HepG2 (cell line): ENCODE data around the gene PPP4R1. TPM values are rescaled to one million over a fixed set of nuclear protein-coding genes. Genes with fewer than 3 reads are reported as not detected.
A peak's percentile ranks its signal among the peaks of the same experiment; 100 is the strongest.

Source experiments
- ATAC-seq: fragments of 200-7000 bp; cut with Tn5 transposase; 3 replicates; pipeline ENCODE4 v1.9.1; 2020; ENCODE audit warnings: mild to moderate bottlenecking, moderate library complexity
- BruUV-seq: library from RNA; stranded (reverse); fragments of 400-500 nt; replicated peaks from 2 replicates; lab custom pipeline; 2021; lab: Mats Ljungman, UMichigan
- CTCF ChIA-PET: fragments of 300-600 bp; formaldehyde crosslinking; extraction: SDS; loops from one replicate; lab custom pipeline; 2021; ENCODE audit warnings: low total read pairs, inconsistent platforms, low intra/inter-chr PET ratio; lab: Yijun Ruan, JAX
- POLR2A ChIA-PET: fragments of 350-600 bp; sonication (Branson Sonifier 250); formaldehyde crosslinking; loops from one replicate; lab custom pipeline; 2020; ENCODE audit warnings: antibody characterized with exemption, inconsistent platforms; lab: Yijun Ruan, JAX
- DNase-seq: peaks from one replicate; pipeline ENCODE4 v3.0.0-alpha.2; 2015; ENCODE audit warnings: low spot score
- FAIRE-seq: peaks from 3 replicates; lab custom pipeline; 2011; peaks lifted over from hg19 to GRCh38; lab: Jason Lieb, UNC
- H2AFZ ChIP-seq: one replicate; pipeline ENCODE4 v1.6.1; 2011; ENCODE audit warnings: low read length, inconsistent platforms
- H3K27ac ChIP-seq: fragments of 300-600 bp; 3 replicates; pipeline ENCODE4 v1.8.0; 2011; ENCODE audit warnings: mixed run types, mild to moderate bottlenecking, mixed read lengths, low read length, inconsistent platforms; ENCODE audit not compliant: insufficient read depth; ENCODE audit errors: extremely low read length
- H3K27me3 ChIP-seq, 2 experiments: fragments of 200-600 bp in 1 of 2; 2 replicates in 1 of 2; 3 replicates in 1 of 2; pipeline versions ENCODE4 v1.6.0 to v1.8.0; 2011; ENCODE audit warnings: low read length in 2 of 2, mild to moderate bottlenecking in 2 of 2, moderate library complexity in 2 of 2, inconsistent platforms in 1 of 2; ENCODE audit not compliant: insufficient read depth in 2 of 2, control insufficient read depth in 1 of 2
- H3K36me3 ChIP-seq, 2 experiments: fragments of 200-600 bp in 1 of 2; replicated peaks in 1 of 2; 2 replicates in 1 of 2; 3 replicates in 1 of 2; pipeline versions ENCODE4 v1.5.1 to v1.8.0; 2011; ENCODE audit warnings: low read length in 2 of 2, inconsistent platforms in 1 of 2; ENCODE audit not compliant: insufficient read depth in 2 of 2, control insufficient read depth in 1 of 2
- H3K4me1 ChIP-seq: 2 replicates; pipeline ENCODE4 v1.5.1; 2012; ENCODE audit warnings: low read length, inconsistent platforms; ENCODE audit not compliant: insufficient read depth
- H3K4me2 ChIP-seq: 2 replicates; pipeline ENCODE4 v1.6.0; 2011; ENCODE audit warnings: low read depth, low read length, inconsistent platforms
- H3K4me3 ChIP-seq, 3 experiments: fragments of 200-600 bp in 1 of 3; sonication (generic), shearing (Covaris generic) in 1 of 3; replicated peaks in 1 of 3; 2 replicates each; pipeline ENCODE4 v1.5.1; 2011 to 2016; ENCODE audit warnings: low read length in 3 of 3, inconsistent platforms in 2 of 3, low read depth in 2 of 3, mild to moderate bottlenecking in 2 of 3, control low read depth in 1 of 3, mixed read lengths in 1 of 3; ENCODE audit not compliant: insufficient read depth in 1 of 3
- H3K79me2 ChIP-seq: one replicate; pipeline ENCODE4 v1.6.1; 2011; ENCODE audit warnings: low read length, inconsistent platforms; ENCODE audit not compliant: insufficient read depth
- H3K9ac ChIP-seq: 2 replicates; pipeline ENCODE4 v1.6.0; 2011; ENCODE audit warnings: mild to moderate bottlenecking, low read depth, low read length, inconsistent platforms; ENCODE audit not compliant: insufficient read depth
- H3K9me3 ChIP-seq: 2 replicates; pipeline ENCODE4 v1.5.1; 2012; ENCODE audit warnings: mild to moderate bottlenecking, low read length
- H4K20me1 ChIP-seq: 2 replicates; pipeline ENCODE4 v1.6.0; 2011; ENCODE audit warnings: inconsistent platforms, mild to moderate bottlenecking, low read length, moderate library complexity; ENCODE audit not compliant: insufficient read depth
- ATM ChIP-seq: fragments of 450-650 bp; IDR thresholded peaks from 2 replicates; pipeline ENCODE4 v1.7.1; 2017; ENCODE audit warnings: mild to moderate bottlenecking, borderline replicate concordance
- PHB2 ChIP-seq: fragments of 450-650 bp; IDR thresholded peaks from 2 replicates; pipeline ENCODE4 v1.6.1; 2018; ENCODE audit not compliant: partially characterized antibody
- REST ChIP-seq, 2 experiments: IDR thresholded peaks; 2 replicates each; pipeline ENCODE4 v1.6.1; 2011 to 2012; ENCODE audit warnings: low read length in 2 of 2, borderline replicate concordance in 1 of 2, low read depth in 1 of 2, mild to moderate bottlenecking in 1 of 2, moderate library complexity in 1 of 2
- STAT6 ChIP-seq: sonication (generic); formaldehyde crosslinking; IDR thresholded peaks from 2 replicates; pipeline ENCODE4 v1.4.0; 2020; ENCODE audit warnings: missing genetic modification reagents, mild to moderate bottlenecking, borderline replicate concordance
- YEATS2 ChIP-seq: sonication (generic); formaldehyde crosslinking; IDR thresholded peaks from 2 replicates; pipeline ENCODE4 v1.4.0; 2020; ENCODE audit warnings: missing genetic modification reagents, borderline replicate concordance
- ZNF256 ChIP-seq: sonication (generic); formaldehyde crosslinking; conservative IDR thresholded peaks from 2 replicates; pipeline ENCODE4 v1.4.0; 2020; ENCODE audit warnings: missing genetic modification reagents
- ZNF331 ChIP-seq: sonication (generic); formaldehyde crosslinking; IDR thresholded peaks from 2 replicates; pipeline ENCODE4 v1.4.0; 2020; ENCODE audit warnings: missing genetic modification reagents
- ZNF576 ChIP-seq: sonication (generic); formaldehyde crosslinking; IDR thresholded peaks from 2 replicates; pipeline ENCODE4 v1.4.0; 2020; ENCODE audit warnings: mild to moderate bottlenecking, missing genetic modification reagents
- ZNF629 ChIP-seq: sonication (generic); formaldehyde crosslinking; conservative IDR thresholded peaks from 2 replicates; pipeline ENCODE4 v1.5.0; 2020; ENCODE audit warnings: missing genetic modification reagents
- WGBS: methylation state at CpG from one replicate; pipeline ENCODE4 v1.1.6; 2017; ENCODE audit warnings: low lambda C conversion rate; 5-methylcytosine and 5-hydroxymethylcytosine counted together
- in situ Hi-C: cut with HindIII; loops from 2 replicates; pipeline ENCODE4 v1.10.0; 2017; ENCODE audit warnings: low pct_unique_long_range_greater_than_20kb; ENCODE audit not compliant: extremely low pct_ligation_motif_present
- intact Hi-C: fragments of 100-400 bp; cut with micrococcal nuclease; formaldehyde crosslinking; loops from one replicate; pipeline ENCODE4 v1.10.0; 2022; ENCODE audit not compliant: unreplicated experiment
- polyA plus RNA-seq, 8 experiments: library from polyadenylated mRNA; depleted of rRNA in 3 of 8; stranded (reverse) in 7 of 8; unstranded in 1 of 8; fragments of >200 nt; fragmentation: Illumina TruSeq in 4 of 8; extraction: Trizol in 4 of 8; gene quantifications; 2 replicates each; pipeline versions ENCODE4 v1.2.1 to v1.2.3, GENCODE V29; 2011 to 2016; ENCODE audit warnings: low read depth in 4 of 8, missing spikeins in 1 of 8, mixed read lengths in 1 of 8; ENCODE audit not compliant: insufficient read depth in 1 of 8
- total RNA-seq, 5 experiments: library from RNA; depleted of rRNA; stranded (reverse); fragments of >200 nt; fragmentation: Illumina TruSeq; extraction: Trizol; gene quantifications; 2 replicates each; pipeline ENCODE4 v1.2.3, GENCODE V29; 2016; ENCODE audit warnings: low read depth in 1 of 5

Gene PPP4R1
- total and polyA plus RNA-seq, 2 of the 13 experiments (the other 11 are each of a cell fraction or from before 2014, with no cell fraction given), result 66.5 to 72.4 TPM

- TF ChIP-seq REST (IDR thresholded peaks at IDR 0.05; ENCODE audit: borderline replicate concordance in 1 of 2, low read depth in 1 of 2, low read length in 2 of 2), result no peak
- TF ChIP-seq STAT6, result no peak
- TF ChIP-seq ZNF256 (CRISPR knock-in tag), result no peak
- TF ChIP-seq ZNF331 (CRISPR knock-in tag), result no peak
- TF ChIP-seq, all 625 proteins: peak for 0
Observed at GRCh38 chr18:9517869-9518268, 96.5 kb downstream of the PPP4R1 start (continued).

DNA sequence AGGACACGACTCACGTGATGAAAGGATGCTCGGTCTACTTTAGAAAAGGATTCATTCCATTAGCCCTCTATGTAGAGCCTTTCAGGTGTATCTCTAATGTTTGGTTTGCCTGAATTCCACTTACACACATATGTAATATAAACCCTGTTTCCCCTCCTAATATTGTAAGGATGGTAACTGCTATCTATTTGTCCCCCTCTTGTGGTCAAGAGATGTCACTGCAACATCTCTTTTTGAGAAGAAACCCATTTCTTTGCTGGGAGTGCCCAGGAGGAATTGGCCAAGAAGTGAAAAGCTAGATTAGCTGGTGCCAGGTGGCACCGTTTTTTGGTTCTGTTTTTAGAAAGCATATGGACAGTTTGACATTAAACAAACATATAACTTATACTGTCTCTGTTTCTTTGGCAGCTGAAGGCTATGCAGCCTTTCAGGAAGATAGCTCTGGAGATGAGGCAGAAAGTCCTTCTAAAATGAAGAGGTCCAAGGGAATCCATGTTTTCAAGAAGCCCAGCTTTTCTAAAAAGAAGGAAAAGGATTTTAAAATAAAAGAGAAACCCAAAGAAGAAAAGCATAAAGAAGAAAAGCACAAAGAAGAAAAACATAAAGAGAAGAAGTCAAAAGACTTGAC, 97.8 kb downstream of the PPP4R1 start:
- Histone ChIP-seq H3K27me3 (no peaks in the 10 kb centered on the region), H3K4me3 (no peak overlapping the region), H3K36me3 (peaks cover 2 to 14% of the 10 kb centered on the region in 2 experiments; a peak in 4 of 5 replicates), H3K27ac (no peak overlapping the region), H4K20me1 (no peaks in the 10 kb centered on the region), H3K9me3 (no peaks in the 10 kb centered on the region), H3K79me2 (no peaks in the 10 kb centered on the region), H3K9ac (no peak overlapping the region), H2AFZ (no peak overlapping the region), H3K4me1 (peaks cover 17% of the 10 kb centered on the region), H3K4me2 (no peak overlapping the region)
- no peak for ATAC-seq
- WGBS, result 72% methylated on average over 4 of the region's 4 CpGs
- in situ Hi-C loops, result no loop called here
- DNase-seq, result peak; percentile 14
- ChIA-PET POLR2A (no interaction called here), CTCF (interaction anchor here (0.8 kb wide), 1 partner anchor 443 kb away, joined by 4 read pairs; no protein-coding TSS in a partner anchor)
- BruUV-seq, result no TSS peak
- FAIRE-seq, result peak; percentile 18
- intact Hi-C loops, result loop anchor here (5.0 kb wide), 2 partner anchors 94 to 179 kb away; no protein-coding TSS in a partner anchor
- peak; percentile 87 for TF ChIP-seq ZNF629 (CRISPR knock-in tag)
- no peak for TF ChIP-seq YEATS2 (CRISPR knock-in tag)
- no peak for TF ChIP-seq PHB2
- peak; percentile 99 for TF ChIP-seq ZNF576 (CRISPR knock-in tag)
- TF ChIP-seq ATM, result no peak
